T47D (cell line): ENCODE results near the gene LY6G6F.

Experiments
- DNase-seq, 2 experiments: peaks; one replicate each; pipeline versions ENCODE4 v3.0.0 to v3.0.0-alpha.2; 2011 to 2012; ENCODE audit warnings: low read depth in 1 of 2, low spot score in 1 of 2
- JUND ChIP-seq: IDR thresholded peaks from 2 replicates; pipeline ENCODE4 v1.6.1; 2012; ENCODE audit warnings: low read depth
- in situ Hi-C: cut with HindIII; loops from 2 replicates; pipeline ENCODE4 v1.10.0; 2016; ENCODE audit warnings: low sequenced_read_pairs, low pct_unique_long_range_greater_than_20kb

LY6G6F gene

GRCh38 chr6:31683591-31683990 lies 23.1 kb upstream of the LY6G6F start:
- in situ Hi-C loops: no loop called here

DNA sequence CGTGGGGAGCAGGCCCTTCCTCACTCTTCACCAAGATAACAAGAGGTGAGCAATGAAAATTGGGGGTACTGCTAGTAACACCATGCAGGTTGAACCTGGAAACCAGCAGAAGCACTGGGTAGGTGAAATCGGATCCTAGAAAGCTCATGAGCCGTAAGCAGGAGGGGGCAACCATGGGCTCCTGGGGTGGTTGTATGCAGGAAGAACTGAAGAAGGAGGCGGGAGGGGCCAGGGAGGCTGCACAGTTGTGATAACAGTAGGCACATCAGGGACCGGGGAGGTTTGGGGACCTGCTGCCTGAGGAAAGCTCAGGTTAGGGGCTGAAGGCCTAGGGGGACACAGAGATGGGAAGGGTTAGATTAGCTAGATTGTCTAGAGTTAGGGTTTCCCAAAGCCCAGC lies 20.2 kb upstream of the LY6G6F start:
- TF ChIP-seq JUND: no peak
- in situ Hi-C loops: no loop called here
- DNase-seq: no peak

More at GRCh38 chr6:31683591-31683990, 23.1 kb upstream of the LY6G6F start:
- no peak for DNase-seq
- no peak for TF ChIP-seq JUND

GRCh38 chr6:31687321-31687720 lies 19.3 kb upstream of the LY6G6F start:
- in situ Hi-C loops: no loop called here
- TF ChIP-seq JUND: no peak
- DNase-seq: no peak

DNA sequence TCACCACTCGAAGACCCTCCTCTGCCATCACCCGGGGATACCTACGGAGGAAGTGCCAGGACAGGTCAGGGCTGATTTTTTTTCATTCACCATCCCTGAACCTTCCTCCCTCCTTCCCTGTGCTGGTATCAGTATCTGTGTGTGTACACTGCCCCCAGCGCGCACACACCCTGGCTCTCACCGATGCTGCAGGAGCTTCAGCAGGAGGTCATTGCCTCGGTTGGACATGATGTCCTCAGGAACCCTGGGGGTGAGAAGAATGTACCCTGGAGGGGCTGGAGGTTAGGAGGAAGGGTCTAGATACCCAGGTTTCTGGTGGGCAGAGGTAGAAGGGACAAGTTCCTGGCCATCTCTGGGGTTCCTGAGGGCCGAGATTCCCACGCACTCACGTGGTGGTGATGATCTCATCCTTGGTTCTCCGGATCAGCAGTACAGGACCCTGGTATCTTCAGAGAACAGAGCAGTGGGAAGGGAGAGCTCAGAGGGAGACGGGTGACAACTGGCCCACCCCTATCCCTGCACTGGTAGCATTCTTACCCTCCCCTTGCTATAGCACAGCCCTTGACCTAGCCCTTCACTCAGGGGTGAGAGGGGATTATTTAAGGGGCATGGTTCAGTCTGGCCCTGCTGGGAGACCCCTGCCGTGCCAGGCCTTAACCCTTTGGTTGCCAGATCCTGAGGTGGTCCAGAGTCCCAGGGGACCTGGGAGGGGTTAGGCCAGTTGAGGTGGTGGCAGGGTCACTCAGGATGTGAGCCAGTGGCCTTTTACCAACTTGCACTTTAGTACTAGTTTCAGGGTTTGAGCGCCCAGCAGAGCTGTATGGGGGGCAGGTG lies 18.6 kb upstream of the LY6G6F start:
- in situ Hi-C loops: no loop called here
- DNase-seq: no peak
- TF ChIP-seq JUND: no peak

DNA sequence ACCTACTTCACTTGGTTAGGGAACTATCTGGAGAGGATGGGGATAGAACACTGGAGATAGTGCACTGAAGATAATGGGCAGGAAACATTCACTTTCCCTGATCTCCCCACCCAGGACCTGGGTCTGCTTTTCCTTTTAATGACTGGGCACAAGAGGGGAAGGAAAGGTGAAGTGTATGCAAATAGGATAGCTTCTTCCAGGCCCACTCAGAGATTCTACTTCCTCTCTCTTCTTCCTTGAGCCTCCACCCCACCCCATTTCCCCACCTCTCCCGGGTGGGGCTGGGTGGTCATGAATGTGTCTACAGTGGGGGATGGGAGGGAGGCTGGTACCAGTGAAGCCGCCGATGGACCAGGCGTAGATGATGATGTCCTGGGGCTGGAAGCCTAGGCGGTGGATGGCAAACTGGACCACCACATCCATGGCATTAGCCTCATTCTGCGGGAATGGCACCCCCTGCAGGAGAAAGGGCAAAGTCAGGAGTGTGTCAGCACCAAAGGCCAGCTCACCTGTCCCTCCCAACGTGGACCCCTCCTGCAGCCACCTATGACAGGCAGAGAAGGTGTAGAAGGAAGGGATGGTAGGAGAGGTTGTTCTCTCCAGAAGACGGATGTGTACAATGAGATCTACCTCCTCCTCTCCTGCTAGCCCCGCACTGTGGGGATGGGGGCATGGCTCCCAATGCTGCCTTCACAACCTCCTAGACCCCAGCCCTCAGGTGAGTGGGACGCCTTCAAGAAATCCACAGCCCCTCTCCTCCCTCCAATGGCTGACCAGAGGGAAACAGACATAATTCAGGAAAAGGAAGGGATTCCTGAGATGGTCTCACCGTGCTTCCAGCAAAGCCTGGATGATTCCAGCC lies 17.2 kb upstream of the LY6G6F start:
- in situ Hi-C loops: no loop called here
- TF ChIP-seq JUND: no peak
- DNase-seq: no peak

DNA sequence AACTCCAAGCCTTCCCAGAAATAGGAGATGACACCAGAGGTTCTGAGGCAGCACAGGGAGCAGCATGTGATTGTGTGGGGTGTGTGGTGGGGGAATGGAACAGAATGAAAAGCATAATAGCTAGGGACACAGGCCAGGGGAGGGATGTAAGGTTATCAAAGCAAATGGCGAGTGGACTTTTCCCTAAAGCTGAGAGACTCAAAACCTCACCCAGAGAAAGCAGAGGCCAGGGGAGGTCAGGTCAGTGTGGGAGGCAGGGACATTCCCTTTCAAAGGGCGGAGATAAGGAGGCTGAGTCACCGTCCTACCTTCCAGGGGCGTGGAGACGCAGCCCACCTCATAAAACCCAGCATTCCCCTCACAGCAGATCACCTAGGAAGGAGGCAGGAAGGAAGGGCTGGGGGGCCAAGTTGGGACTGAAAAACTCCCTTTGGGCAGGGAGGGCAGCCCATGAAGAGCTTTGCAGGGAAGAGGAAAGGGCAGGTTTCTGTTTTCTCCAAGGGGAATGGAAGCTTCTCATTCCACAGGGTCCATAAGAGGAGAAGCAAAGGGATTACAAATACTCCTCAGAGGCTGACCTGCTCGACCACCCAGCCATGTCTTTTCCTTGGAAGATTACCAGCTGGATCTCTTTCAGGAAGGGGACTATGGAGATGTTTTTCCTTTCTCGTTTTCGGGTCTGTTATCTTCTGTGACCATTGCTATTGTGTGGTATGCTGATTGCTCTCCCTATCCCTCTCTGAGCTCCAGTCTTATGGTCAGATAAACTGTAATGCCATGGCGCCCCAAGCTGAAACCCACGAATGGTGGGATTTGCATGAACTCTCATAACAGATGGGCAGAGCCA lies 16.2 kb upstream of the LY6G6F start:
- TF ChIP-seq JUND: no peak
- no peak for DNase-seq
- in situ Hi-C loops: no loop called here

GRCh38 chr6:31691078-31691463 lies 15.6 kb upstream of the LY6G6F start:
- no peak for DNase-seq
- no peak for TF ChIP-seq JUND
- in situ Hi-C loops: no loop called here

DNA sequence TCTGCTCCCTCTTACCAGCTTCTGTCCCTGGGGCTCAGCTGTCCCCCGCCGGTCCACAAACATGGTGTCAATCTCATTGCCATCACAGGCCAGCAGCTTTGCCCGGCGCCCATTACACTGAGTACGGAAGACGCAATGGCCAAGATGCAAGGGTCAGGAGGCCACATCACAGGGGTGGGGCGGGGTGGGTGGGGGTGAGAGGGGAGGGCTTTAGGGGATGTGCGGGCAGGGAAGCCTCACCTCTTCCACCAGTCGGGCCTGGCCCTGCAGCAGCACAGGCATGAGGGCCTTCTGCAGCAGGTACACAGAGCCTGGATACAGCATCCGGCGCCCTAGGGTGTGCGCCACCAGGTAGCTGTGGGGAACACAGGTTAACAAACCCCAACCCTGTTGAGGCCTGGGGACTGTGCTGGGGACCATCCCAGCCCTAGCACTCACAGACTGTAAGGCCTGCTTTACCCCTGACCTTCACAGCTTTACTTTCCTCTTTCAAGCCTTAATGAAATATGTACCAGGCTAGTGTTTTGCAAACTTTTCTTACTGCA lies 15.0 kb upstream of the LY6G6F start:
- no peak for DNase-seq
- TF ChIP-seq JUND: no peak
- in situ Hi-C loops: no loop called here

DNA sequence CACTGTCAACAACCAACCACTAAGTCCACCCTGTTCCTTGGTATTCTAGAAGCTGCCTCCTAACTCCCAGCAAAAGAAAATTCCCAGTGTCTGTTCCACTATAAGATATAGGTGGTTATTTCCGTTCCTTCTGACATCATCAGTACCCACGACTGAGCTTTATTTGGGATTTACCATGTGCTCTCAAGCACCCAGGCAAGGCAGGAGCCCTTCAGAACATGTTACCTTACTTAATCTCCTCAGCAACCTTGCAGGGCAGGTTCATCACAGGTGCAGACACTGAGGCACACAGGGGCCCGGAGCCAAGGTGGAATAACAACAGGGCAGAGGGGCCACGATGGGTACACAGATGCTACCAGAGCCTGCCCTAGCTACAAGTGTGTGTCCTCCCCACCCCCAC lies 14.3 kb upstream of the LY6G6F start:
- in situ Hi-C loops: no loop called here

GRCh38 chr6:31692886-31693285 lies 13.8 kb upstream of the LY6G6F start:
- DNase-seq: no peak
- in situ Hi-C loops: no loop called here
- no peak for TF ChIP-seq JUND

More for the DNA sequence above, 14.3 kb upstream of the LY6G6F start:
- no peak for DNase-seq
- no peak for TF ChIP-seq JUND

DNA sequence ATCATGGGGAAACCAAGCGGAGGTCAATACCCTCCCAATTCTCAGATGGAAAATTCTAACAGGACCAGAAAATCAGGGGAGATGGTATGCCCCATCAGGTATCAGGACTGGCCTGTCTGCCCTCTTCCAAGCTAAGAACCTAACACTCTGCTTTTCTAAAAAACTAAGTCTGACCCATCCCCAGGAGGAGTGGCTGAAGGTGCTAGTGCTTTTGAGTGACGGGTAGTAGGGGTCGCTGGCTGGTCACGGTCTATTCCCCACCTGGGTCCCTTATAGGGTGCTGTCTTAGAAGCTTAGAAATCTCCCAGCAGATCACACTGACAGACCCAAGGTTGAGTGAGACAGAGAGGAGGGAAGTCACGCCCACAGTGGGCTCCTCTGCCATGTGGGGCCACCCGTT lies 13.1 kb upstream of the LY6G6F start:
- no peak for DNase-seq
- TF ChIP-seq JUND: no peak
- in situ Hi-C loops: no loop called here

DNA sequence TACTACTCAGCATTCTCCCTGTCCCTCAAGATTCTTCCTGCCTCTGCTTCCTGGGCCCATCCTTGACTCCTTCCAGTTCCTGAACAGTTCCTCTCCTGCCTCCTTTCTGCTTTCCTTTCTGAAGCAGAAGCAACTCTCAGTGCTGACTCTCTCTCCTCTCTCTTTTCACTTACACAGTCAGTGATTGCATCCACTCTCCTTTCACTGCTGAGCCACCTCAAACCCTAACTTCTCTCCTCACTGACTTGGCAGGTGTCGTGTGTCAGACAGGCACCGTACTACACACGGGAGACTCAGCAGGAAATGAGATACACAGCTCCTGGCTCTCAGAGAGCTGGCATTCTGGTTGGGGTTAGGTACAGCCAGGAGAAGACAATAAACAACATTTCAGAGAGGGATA lies 9.1 kb upstream of the LY6G6F start:
- no peak for TF ChIP-seq JUND
- no peak for DNase-seq
- in situ Hi-C loops: no loop called here
